Measurements from ENCODE around the gene TMEM203.

DNA sequence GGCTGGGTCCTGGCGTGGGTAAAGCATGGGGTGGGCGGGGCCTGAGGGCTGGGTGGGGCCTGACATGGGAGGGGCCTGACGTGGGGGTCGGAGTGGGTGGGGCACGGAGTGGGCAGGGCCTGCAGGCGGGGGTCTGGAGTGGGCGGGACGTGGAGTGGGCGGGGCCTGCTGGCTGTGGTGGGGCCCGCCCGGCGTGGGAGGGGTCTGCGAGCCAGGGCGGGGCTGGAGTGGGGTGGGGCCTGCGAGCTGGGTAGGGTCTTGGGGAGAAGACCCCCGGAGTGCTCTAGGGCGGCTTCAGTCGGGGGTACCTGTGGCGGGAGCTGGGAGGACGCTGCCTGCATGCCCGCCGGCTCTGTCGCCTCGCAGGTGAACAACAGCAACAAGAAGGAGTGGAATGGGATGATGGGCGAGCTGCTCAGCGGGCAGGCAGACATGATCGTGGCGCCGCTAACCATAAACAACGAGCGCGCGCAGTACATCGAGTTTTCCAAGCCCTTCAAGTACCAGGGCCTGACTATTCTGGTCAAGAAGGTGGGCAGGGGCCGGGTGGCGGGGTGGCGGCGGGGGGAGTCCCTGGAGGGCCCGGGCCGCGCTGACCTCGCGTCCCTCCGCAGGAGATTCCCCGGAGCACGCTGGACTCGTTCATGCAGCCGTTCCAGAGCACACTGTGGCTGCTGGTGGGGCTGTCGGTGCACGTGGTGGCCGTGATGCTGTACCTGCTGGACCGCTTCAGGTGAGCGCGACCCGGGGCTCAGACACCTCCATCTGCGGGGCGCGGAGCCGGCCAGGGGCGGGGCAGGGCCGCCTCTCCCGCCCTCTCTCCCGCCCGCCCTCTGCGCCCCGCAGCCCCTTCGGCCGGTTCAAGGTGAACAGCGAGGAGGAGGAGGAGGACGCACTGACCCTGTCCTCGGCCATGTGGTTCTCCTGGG, 43.6 kb downstream of the TMEM203 start:
- no peak for TF ChIP-seq JUND (CRISPR knock-in tag; IDR thresholded peaks at IDR 0.05)
- no peak for TF ChIP-seq SP1 (IDR thresholded peaks at IDR 0.05)
- no peak for TF ChIP-seq SP1 (CRISPR knock-in tag; IDR thresholded peaks at IDR 0.05)
